GM19328 (cell line): Measurements from ENCODE around the gene FALEC.

Source experiments
- ATAC-seq: cut with Tn5 transposase; IDR thresholded peaks from one replicate; pipeline ENCODE4 v1.9.1; 2021; ENCODE audit warnings: mild to moderate bottlenecking, moderate library complexity; ENCODE audit not compliant: unreplicated experiment

Gene FALEC

DNA sequence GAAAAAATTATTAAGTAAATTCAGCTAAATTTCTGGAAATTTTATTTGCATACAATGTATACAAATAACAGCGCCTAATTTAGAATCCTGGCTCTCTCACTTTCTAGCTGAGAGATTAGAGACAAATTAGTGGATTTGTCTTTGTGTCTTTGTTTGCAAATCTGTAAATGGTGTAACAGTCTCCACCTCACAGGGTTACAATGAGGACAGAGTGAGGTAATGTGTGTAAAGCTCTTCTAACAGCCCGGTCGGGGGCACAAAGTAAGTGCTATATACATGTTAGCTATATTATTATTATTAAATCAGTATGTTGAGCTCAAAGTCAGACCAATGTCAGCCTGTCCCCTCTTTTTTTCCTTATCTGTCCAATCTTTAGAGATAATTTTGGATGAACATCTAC lies 28.7 kb downstream of the FALEC start:
- ATAC-seq: no peak

DNA sequence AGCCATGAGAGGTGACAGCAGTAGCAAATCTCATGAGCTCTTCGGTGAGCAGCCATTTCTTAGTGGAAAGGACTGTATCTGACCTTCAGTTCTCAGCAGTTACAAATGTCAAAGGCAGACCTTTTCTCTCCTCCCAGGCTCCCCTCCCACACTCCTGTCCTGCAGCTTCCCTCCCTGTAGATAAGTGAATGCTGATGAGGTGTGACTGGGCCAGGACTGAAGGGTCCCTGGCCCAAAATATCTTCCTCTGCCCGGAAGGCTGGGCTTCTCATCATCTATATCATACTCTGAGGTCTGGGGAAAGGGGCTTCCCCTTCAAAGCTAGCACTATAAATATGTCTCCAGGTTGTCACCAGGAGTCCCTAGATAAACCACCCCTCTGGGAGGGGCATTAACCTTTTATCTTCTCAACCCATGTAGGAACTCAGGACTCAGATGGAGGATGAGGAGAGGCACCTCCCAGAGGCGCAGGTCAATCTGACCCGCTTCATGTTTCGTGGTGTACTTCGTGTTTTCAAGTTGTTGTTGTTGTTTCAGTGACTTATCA lies 30.0 kb downstream of the FALEC start:
- no peak for ATAC-seq

DNA sequence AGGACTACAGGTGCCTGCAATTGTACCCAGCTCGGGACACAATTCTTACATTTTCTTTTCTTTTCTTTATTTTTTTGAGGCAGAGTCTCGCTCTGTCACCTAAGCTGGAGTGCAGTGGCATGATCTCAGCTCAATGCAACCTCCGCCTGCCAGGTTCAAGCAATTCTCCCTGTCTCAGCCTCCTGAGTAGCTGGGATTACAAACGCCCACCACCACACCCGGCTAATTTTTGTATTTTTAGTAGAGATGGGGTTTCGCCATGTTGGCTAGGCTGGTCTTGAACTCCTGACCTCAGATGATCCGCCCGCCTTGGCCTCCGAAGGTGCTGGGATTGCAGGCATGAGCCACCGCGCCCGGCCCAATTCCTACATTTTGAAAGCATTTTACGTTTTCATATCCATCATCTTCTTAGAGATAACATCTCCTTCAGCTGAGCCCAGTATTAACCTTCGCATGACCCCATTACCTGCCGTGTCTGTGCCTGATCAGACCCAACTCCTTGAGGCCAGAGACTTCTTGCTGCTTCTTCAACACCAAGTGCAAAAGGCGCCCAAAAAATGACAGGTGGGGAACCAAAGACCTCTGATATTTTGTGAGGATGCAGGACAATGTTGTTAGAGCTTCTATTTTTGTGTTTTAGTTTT lies 30.9 kb downstream of the FALEC start:
- ATAC-seq: no peak

DNA sequence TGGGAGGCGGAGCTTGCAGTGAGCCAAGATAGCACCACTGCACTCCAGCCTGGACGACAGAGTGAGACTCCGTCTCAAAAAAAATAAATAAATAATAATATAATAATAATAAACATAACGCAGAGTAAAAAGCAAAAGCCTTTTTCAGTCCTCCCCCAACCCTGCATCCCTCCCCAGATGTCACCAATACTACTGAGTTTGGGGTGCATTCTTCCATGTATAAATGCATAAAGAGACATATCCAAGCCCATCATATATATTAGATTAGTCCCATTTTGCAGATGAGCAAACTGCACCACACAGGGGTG lies 32.7 kb downstream of the FALEC start:
- no peak for ATAC-seq

DNA sequence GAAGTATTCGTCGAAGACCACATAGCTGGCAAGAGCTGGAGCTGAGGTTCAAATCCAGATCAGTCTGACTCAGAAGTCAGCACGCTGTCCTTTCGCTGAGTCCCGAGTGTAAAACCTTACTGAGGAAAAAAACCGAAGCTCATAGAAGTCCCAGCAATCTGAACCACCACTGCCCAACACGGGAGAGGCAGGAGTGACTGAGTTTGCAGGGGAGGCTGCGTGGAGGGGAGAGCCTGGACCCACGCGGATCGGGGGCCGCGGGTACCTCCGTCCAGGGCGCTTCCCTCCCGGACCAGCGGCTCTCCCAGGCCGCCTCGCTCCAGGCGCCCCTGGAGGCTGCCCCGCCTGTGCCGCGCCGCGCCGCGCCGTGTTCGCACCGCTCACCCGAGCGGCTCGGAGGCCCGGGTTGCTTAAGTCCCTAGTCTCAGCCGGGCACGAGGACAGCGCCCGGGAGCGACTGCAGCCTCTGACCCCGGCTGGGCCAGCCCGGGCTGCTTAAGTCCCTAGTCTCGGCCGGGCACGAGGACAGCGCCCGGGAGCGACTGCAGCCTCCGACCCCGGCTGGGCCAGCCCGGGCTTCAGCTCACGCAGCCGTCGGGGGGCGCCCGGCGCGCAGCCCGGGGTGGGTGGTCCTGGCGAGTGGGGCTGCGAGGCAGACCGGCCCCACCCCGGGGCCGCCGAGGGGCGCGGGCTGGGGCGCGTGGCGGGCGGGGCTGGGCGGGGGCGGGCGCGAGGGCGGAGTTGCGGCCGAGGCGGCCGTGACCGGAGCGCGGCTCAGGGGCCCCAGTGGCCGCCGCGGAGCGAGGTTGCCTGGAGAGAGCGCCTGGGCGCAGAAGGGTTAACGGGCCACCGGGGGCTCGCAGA lies 33.3 kb downstream of the FALEC start, which contains the start of gene ADAMTSL4:
Gene ADAMTSL4, plus strand, starts transcription at position 777 of the 864 bp plus-strand sequence. CDS start 2,881 bp downstream, outside the sequence.
- no peak for ATAC-seq

DNA sequence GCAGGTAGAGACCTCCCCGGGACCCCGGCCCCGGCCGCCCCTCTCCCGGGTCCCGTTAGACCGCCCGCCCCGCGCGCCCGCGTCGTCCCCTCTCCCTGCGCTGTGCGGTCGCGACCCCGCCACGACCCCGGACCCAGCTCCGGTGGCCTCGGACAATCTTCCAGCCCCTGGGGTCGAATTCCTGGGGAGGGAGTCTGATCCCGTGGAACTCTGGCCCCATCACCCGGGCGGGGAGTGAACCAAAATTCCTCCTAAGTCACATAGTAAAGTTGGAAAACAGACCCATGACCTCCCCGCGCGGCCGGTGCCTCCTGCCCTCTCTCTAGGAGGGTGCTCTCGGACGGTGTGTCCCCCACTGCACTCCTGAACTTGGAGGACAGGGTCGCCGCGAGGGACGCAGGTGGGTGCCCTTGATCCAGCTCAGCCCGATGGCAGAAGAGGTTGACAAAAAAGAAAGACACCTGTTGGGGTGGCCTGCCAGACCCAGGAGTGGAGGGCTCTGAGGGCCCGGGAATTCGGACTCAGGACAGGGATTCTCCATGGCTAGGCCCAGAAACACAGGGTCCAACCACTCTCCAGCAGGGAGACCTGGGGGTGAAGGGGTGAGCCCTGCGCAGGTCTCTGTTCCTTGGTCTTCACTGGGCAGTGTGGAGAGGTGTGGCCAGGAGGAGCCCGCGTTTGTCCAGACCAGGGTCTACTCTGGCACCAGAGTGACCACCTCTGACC lies 34.1 kb downstream of the FALEC start:
- ATAC-seq: no peak

DNA sequence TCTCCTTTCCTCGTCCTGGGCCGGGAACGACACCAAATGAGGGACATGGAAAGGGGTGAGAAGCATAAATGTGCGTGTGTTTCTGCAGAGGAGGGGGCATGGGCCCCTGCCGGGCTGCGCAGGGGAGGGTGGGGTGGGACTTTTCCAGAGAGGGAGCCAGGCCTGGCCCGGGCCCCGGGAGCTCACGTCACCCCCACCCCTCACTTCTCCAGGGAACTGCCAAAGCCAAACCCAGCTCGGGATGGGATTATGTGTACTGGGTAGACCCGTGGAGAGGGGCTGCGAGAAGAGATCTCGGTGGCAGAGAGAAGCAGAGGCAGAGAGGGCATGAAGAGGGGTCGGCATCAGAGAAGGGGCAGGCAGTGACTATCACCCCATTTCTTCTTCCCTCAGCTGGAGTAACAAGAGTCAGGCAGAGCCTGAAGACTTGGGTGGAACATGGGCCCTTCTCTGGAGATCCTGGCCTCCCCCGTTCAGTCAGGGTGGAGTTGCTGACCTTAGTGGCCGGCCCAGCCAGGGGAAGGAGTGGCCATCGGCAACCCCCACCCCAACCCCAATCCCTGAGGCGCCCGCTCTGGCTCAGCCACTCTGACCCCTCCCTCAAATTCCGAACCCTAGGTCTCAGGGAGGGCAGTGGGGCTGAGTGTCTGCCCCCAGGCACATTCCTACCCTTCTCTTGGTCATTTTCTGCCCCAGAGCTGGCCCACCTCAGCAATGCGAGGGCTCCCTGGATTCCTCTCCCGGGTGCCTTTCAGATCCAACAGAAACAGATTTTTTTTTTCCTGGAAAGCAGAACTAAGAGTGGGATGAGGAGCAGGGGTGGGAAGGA lies 34.9 kb downstream of the FALEC start:
- ATAC-seq: no peak

DNA sequence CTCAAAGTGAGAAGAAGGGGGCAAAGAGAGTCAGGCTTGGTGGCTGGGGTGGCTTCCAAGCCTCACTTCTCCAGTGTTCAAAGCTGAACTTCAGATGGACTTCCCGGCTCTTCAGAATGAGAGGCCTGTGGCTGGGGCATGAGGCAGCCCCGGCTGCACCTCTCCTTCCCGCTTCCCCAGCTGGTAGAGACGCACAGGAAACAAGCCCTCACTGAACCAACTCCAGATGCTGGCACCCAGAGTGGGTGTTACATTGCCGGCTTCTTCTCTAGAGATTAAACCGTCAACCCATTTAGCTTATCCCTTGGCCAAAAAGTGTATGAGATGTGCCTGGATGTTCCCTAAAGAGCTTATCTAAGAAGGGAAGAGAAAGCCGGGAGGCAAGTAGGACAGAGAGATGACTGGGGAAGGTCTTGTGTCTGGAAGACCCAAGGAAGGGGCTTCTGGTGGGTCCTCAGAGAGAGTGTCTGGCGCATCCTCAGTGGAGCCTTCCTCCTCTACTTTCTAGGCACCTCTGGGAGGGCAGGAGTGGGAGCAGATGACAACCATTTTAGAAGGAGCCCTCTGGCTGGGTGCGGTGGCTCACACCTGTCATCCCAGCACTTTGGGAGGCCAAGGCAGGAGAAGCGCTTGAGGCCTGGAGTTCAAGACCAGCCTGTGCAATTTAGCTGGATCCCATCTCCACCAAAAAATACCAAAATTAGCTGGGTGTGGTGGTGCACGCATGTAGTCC lies 35.7 kb downstream of the FALEC start:
- no peak for ATAC-seq

DNA sequence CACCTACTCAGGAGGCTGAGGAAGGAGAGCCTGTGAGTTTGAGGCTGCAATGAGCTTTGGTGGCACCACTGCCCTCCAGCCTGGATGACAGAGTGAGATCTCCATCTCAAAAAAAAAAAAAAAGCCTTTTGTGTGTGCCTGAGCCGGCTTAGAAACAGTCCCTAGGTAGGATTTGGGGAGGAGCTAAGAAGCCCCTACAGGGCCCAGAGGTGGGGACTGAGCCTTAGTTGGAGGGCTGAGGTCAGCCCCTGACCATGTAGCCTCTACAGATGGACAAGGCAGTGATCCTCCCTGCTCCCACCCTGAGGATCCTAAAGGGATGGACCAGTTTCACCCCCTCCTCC lies 36.2 kb downstream of the FALEC start:
- ATAC-seq: no peak

DNA sequence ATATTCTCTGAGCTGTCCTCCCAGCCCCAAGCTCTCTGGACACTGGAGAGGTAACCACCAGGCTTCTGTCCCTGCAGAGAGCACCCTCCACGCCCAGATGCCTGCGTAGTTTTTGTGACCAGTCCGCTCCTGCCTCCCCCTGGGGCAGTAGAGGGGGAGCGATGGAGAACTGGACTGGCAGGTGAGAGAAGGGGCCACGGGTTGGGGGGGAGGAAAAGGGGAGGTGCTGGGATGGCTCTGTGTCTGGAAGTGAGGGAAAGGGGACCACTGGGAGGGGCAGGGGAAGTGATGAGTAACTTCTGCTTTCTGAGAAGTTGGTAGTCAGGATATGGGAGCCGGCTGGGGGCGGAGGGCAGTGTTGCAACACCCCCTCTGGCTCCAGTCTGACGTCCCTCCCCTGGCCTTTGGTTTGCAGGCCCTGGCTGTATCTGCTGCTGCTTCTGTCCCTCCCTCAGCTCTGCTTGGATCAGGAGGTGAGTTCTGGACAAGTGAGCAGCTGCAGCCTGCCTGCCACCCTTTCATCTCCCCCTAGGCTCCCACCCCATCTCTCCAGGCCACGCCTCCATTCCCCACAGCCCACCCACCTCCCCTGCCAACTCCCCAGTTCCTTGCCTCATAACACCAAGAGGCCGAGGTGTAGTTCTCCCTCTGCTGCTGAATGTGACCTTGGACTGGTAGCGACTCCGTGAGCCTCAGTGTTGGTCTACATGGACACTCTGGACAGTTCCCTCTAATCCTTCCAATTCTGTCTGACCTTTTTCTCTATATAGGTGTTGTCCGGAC lies 36.8 kb downstream of the FALEC start:
- no peak for ATAC-seq

DNA sequence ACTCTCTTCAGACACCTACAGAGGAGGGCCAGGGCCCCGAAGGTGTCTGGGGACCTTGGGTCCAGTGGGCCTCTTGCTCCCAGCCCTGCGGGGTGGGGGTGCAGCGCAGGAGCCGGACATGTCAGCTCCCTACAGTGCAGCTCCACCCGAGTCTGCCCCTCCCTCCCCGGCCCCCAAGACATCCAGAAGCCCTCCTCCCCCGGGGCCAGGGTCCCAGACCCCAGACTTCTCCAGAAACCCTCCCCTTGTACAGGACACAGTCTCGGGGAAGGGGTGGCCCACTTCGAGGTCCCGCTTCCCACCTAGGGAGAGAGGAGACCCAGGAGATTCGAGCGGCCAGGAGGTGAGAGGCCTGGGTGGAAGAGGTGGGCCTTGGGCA lies 37.3 kb downstream of the FALEC start:
- ATAC-seq: no peak

DNA sequence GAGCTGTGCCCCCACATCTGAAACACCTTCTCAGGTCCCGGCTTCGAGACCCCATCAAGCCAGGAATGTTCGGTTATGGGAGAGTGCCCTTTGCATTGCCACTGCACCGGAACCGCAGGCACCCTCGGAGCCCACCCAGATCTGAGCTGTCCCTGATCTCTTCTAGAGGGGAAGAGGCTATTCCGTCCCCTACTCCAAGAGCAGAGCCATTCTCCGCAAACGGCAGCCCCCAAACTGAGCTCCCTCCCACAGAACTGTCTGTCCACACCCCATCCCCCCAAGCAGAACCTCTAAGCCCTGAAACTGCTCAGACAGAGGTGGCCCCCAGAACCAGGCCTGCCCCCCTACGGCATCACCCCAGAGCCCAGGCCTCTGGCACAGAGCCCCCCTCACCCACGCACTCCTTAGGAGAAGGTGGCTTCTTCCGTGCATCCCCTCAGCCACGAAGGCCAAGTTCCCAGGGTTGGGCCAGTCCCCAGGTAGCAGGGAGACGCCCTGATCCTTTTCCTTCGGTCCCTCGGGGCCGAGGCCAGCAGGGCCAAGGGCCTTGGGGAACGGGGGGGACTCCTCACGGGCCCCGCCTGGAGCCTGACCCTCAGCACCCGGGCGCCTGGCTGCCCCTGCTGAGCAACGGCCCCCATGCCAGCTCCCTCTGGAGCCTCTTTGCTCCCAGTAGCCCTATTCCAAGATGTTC lies 38.0 kb downstream of the FALEC start:
- ATAC-seq: no peak

DNA sequence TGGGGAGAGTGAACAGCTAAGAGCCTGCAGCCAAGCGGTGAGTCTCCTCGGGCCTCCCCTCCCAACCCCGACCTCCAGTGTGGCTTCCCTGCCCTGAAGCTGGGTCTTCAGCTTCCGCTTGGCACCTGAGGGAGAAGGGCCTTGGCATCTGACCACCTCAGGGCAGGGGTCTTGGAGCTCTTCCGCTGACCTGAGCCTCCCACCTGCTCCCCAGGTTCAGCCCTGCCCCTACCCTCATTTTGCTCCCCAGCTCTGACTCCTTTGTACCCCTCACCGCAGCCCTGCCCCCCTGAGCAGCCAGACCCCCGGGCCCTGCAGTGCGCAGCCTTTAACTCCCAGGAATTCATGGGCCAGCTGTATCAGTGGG lies 38.5 kb downstream of the FALEC start:
- ATAC-seq: no peak

DNA sequence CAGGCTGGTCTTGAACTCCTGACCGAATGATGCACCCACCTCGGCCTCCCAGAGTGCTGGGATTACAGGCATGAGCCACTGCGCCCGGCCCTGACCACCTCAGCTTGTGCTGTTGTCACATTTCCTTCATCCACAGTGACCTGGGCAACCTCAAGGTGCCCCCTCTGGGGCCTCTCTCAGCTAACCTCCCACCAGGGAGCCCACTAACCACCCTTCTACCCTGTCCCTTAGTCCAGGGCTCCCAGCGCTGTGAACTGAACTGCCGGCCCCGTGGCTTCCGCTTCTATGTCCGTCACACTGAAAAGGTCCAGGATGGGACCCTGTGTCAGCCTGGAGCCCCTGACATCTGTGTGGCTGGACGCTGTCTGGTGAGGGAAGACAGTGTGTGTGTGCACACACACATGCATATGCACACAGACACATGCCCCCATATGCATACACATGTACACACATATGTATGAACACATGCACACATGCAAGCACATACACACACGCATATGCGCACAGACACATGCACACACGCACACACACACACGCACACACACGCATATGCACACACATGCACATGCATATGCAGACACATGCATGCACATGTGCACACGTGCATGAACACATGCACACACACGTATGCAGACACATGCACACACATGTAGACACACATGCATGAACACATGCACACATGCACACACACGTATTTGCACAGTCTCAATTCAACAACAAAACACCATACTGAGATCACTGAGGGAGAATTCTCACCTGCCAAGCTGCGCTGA lies 39.8 kb downstream of the FALEC start:
- ATAC-seq: no peak

DNA sequence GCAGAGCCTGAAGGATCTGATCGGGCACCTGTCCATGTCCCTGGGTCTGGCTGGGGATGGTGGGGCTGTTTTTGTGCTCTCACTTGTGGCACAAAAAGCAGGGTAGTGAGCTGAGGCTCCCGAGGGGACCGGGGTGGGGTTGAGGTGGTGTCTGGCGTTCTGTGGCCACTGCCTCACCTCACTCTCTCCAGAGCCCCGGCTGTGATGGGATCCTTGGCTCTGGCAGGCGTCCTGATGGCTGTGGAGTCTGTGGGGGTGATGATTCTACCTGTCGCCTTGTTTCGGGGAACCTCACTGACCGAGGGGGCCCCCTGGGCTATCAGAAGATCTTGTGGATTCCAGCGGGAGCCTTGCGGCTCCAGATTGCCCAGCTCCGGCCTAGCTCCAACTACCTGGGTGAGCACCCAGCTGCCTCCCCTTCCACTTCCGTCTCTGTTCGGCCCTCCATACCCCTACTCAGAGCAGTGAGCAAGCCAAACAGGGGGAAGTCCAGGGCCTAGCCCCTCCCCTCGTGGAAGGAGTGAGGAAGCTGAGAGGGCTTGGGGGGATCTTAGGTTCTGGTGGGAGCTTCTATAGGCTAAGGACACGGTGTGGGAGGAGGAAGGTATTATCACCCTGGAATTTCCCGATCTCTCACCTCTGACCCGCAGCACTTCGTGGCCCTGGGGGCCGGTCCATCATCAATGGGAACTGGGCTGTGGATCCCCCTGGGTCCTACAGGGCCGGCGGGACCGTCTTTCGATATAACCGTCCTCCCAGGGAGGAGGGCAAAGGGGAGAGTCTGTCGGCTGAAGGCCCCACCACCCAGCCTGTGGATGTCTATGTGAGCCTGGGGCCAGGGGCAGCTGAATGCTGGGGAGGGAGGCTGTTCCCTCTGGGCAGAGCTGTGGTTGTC lies 40.7 kb downstream of the FALEC start:
- no peak for ATAC-seq

DNA sequence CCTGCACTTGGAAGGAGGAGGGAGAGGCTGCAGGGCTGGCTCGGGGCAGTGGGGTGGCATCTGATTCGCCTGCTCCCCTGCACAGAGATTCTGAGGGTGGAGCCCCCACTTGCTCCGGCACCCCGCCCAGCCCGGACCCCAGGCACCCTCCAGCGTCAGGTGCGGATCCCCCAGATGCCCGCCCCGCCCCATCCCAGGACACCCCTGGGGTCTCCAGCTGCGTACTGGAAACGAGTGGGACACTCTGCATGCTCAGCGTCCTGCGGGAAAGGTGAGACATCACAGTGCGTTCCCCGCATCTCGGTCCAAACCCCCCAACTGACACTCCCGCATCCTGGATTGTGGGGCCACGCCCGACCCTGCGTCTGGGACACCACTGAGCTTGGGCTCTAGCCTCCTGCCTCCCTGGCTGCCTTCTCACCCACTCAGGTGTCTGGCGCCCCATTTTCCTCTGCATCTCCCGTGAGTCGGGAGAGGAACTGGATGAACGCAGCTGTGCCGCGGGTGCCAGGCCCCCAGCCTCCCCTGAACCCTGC lies 41.6 kb downstream of the FALEC start:
- no peak for ATAC-seq

DNA sequence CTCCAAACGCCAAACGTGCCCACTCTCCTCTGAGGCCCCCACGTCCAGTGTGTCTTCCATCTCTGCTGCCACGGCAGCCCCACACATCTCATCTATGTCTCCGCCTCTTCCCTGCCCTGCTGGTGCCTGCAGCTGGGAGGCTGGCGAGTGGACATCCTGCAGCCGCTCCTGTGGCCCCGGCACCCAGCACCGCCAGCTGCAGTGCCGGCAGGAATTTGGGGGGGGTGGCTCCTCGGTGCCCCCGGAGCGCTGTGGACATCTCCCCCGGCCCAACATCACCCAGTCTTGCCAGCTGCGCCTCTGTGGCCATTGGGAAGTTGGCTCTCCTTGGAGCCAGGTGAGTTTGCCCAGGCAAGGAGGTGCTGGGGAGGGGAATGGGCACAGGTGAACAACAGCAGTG lies 42.3 kb downstream of the FALEC start:
- ATAC-seq: no peak
